HEK293 (cell line): Measurements from ENCODE around the gene ATP5F1D.

ENCODE experiments used
- KLF1 ChIP-seq: fragments of 450-650 bp; formaldehyde crosslinking; IDR thresholded peaks from 2 replicates; pipeline ENCODE4 v1.5.1; 2016; ENCODE audit warnings: missing biosample characterization, missing genetic modification characterization
- KLF10 ChIP-seq: fragments of 450-650 bp; IDR thresholded peaks from 2 replicates; pipeline ENCODE4 v1.5.1; 2018; ENCODE audit warnings: missing biosample characterization, mild to moderate bottlenecking, missing genetic modification characterization
- KLF16 ChIP-seq: fragments of 450-650 bp; formaldehyde crosslinking; IDR thresholded peaks from 2 replicates; pipeline ENCODE4 v1.5.1; 2017; ENCODE audit warnings: missing biosample characterization, missing genetic modification characterization
- KLF7 ChIP-seq: fragments of 450-650 bp; formaldehyde crosslinking; IDR thresholded peaks from 2 replicates; pipeline ENCODE4 v1.5.1; 2016; ENCODE audit warnings: missing biosample characterization, missing genetic modification characterization, borderline replicate concordance
- KLF9 ChIP-seq: fragments of 450-650 bp; formaldehyde crosslinking; IDR thresholded peaks from 2 replicates; pipeline ENCODE4 v1.5.1; 2016; ENCODE audit warnings: missing biosample characterization, missing genetic modification characterization, low read depth
- PRDM1 ChIP-seq: fragments of 450-650 bp; formaldehyde crosslinking; IDR thresholded peaks from 2 replicates; pipeline ENCODE4; 2016; ENCODE audit warnings: missing biosample characterization, missing genetic modification characterization
- SCRT2 ChIP-seq: fragments of 450-650 bp; formaldehyde crosslinking; IDR thresholded peaks from 2 replicates; pipeline ENCODE4 v1.5.1; 2016; ENCODE audit warnings: missing biosample characterization, missing genetic modification characterization
- SP2 ChIP-seq: fragments of 450-650 bp; formaldehyde crosslinking; IDR thresholded peaks from 2 replicates; pipeline ENCODE4 v1.5.1; 2016; ENCODE audit warnings: missing biosample characterization, missing genetic modification characterization
- TRIM28 ChIP-seq: IDR thresholded peaks from 2 replicates; pipeline ENCODE4 v1.6.1; 2011; ENCODE audit warnings: low read length, control low read depth, borderline replicate concordance
- ZBTB21 ChIP-seq: fragments of 450-650 bp; formaldehyde crosslinking; IDR thresholded peaks from 2 replicates; pipeline ENCODE4 v1.5.1; 2017; ENCODE audit warnings: missing biosample characterization, missing genetic modification characterization
- ZFHX2 ChIP-seq: fragments of 450-650 bp; formaldehyde crosslinking; conservative IDR thresholded peaks from 2 replicates; pipeline ENCODE4 v1.5.1; 2016; ENCODE audit warnings: missing biosample characterization, missing genetic modification characterization
- ZNF184 ChIP-seq: fragments of 450-650 bp; IDR thresholded peaks from 2 replicates; pipeline ENCODE4 v1.5.1; 2018; ENCODE audit warnings: missing biosample characterization, mild to moderate bottlenecking, missing genetic modification characterization
- ZNF202 ChIP-seq: fragments of 450-650 bp; formaldehyde crosslinking; IDR thresholded peaks from 2 replicates; pipeline ENCODE4 v1.5.1; 2016; ENCODE audit warnings: missing biosample characterization, missing genetic modification characterization, borderline replicate concordance
- ZNF24 ChIP-seq: fragments of 450-650 bp; formaldehyde crosslinking; IDR thresholded peaks from 2 replicates; pipeline ENCODE4 v1.5.1; 2016; ENCODE audit warnings: missing biosample characterization, missing genetic modification characterization
- ZNF335 ChIP-seq: fragments of 450-650 bp; formaldehyde crosslinking; conservative IDR thresholded peaks from 2 replicates; pipeline ENCODE4 v1.5.1; 2016; ENCODE audit warnings: missing biosample characterization, missing genetic modification characterization
- ZNF341 ChIP-seq: fragments of 450-650 bp; formaldehyde crosslinking; IDR thresholded peaks from 2 replicates; pipeline ENCODE4; 2016; ENCODE audit warnings: low read depth, missing biosample characterization, missing genetic modification characterization
- ZNF423 ChIP-seq: fragments of 450-650 bp; formaldehyde crosslinking; IDR thresholded peaks from 2 replicates; pipeline ENCODE4 v1.5.1; 2016; ENCODE audit warnings: missing biosample characterization, missing genetic modification characterization
- ZNF501 ChIP-seq: fragments of 450-650 bp; formaldehyde crosslinking; IDR thresholded peaks from 2 replicates; pipeline ENCODE4 v1.5.1; 2016; ENCODE audit warnings: missing biosample characterization, missing genetic modification characterization
- ZNF624 ChIP-seq: fragments of 450-650 bp; formaldehyde crosslinking; IDR thresholded peaks from 2 replicates; pipeline ENCODE4 v1.5.1; 2017; ENCODE audit warnings: missing biosample characterization, missing genetic modification characterization
- ZNF768 ChIP-seq: fragments of 450-650 bp; formaldehyde crosslinking; IDR thresholded peaks from 2 replicates; pipeline ENCODE4 v1.5.1; 2018; ENCODE audit warnings: missing biosample characterization, mild to moderate bottlenecking, missing genetic modification characterization
- ZNF785 ChIP-seq: fragments of 450-650 bp; formaldehyde crosslinking; IDR thresholded peaks from 2 replicates; pipeline ENCODE4 v1.5.1; 2016; ENCODE audit warnings: missing biosample characterization, missing genetic modification characterization
- ZSCAN16 ChIP-seq: fragments of 450-650 bp; formaldehyde crosslinking; IDR thresholded peaks from 2 replicates; pipeline ENCODE4 v1.5.1; 2016; ENCODE audit warnings: missing biosample characterization, missing genetic modification characterization
- TF ChIP-seq, protein P1 (sequence below): fragments of 450-650 bp; formaldehyde crosslinking; IDR thresholded peaks from 2 replicates; pipeline ENCODE4 v1.5.1; 2017; ENCODE audit warnings: missing biosample characterization, missing genetic modification characterization
- TF ChIP-seq, protein P2 (sequence below): fragments of 450-650 bp; formaldehyde crosslinking; IDR thresholded peaks from 2 replicates; pipeline ENCODE4 v1.5.1; 2016; ENCODE audit warnings: missing biosample characterization, missing genetic modification characterization, low read depth
- TF ChIP-seq, protein P3 (sequence below): fragments of 450-650 bp; formaldehyde crosslinking; IDR thresholded peaks from 2 replicates; pipeline ENCODE4 v1.5.1; 2016; ENCODE audit warnings: missing biosample characterization, missing genetic modification characterization
- TF ChIP-seq, protein P4 (sequence below): fragments of 450-650 bp; formaldehyde crosslinking; IDR thresholded peaks from 2 replicates; pipeline ENCODE4 v1.5.1; 2016; ENCODE audit warnings: missing biosample characterization, missing genetic modification characterization
- TF ChIP-seq, protein P5 (sequence below): fragments of 450-650 bp; formaldehyde crosslinking; IDR thresholded peaks from 2 replicates; pipeline ENCODE4 v1.5.1; 2016; ENCODE audit warnings: missing biosample characterization, missing genetic modification characterization
- TF ChIP-seq, protein P6 (sequence below): fragments of 450-650 bp; IDR thresholded peaks from 2 replicates; pipeline ENCODE4 v1.5.1; 2018; ENCODE audit warnings: missing biosample characterization, missing genetic modification characterization

The ATP5F1D gene

DNA sequence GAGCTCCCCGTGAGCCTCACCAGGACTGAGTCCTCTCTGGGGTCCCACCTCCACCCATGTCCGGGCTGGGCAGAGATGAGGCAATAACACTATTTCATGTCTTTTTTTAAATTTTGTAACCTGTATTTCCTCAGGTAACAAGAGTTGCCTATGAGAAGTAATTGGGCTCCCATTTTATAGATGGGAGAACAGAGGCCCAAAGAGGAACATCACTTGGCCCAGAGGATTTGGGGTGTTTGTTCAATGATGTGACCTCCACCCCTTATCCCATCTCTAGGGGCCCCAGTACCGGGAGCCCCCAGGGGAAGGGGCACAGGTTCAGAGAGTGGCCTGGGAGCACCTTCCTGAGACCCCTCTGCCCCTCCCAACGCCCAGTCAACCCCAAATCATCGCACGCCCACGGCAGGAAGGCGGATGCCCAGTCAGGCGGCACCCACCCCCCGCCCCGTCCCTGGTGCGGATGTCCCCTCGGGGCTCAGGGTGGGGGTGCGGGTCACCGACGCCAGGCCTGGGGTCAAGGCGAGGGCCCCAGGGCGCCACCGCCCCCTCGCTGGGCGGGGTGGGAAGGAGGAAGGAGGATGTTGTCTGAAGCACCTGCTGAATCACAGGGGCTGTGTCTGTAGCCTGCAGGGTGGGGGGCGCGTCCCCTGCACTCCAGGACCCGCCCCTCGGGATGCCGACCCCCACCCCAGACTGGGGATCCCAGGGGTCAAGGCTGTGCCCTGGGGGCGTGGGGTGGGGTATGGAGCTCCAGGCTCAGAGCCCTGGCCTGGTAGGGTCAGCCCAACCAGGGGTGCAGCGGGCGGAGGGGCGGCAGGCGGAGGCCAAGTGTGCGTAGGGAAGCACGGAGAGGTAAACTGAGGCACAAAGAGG is 18.6 kb downstream of the ATP5F1D start (continued):
- TF ChIP-seq ZNF341 (tag by site-specific recombination) (no peak), ZNF768 (tag by site-specific recombination) (no peak), PRDM1 (tag by site-specific recombination) (no peak), SCRT2 (tag by site-specific recombination) (no peak; the same call in 1 of the 2 replicates), ZNF501 (tag by site-specific recombination) (no peak), KLF10 (tag by site-specific recombination) (no peak), ZNF335 (tag by site-specific recombination) (no peak), KLF9 (tag by site-specific recombination) (no peak), TRIM28 (no peak), ZBTB21 (tag by site-specific recombination) (no peak), ZNF785 (tag by site-specific recombination) (no peak), ZNF184 (no peak), SP2 (tag by site-specific recombination) (peak; percentile 29), KLF16 (tag by site-specific recombination) (no peak), ZNF24 (peak; percentile 83), KLF1 (tag by site-specific recombination) (peak; percentile 99), ZSCAN16 (no peak), KLF7 (tag by site-specific recombination) (peak; percentile 55; the same call in 1 of the 2 replicates), ZFHX2 (tag by site-specific recombination) (peak; percentile 93), ZNF202 (tag by site-specific recombination) (no peak), ZNF624 (tag by site-specific recombination) (no peak), ZNF423 (peak; percentile 59)
- TF ChIP-seq, protein P1, sequence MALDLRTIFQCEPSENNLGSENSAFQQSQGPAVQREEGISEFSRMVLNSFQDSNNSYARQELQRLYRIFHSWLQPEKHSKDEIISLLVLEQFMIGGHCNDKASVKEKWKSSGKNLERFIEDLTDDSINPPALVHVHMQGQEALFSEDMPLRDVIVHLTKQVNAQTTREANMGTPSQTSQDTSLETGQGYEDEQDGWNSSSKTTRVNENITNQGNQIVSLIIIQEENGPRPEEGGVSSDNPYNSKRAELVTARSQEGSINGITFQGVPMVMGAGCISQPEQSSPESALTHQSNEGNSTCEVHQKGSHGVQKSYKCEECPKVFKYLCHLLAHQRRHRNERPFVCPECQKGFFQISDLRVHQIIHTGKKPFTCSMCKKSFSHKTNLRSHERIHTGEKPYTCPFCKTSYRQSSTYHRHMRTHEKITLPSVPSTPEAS (tag by site-specific recombination) = no peak
- TF ChIP-seq, protein P2, sequence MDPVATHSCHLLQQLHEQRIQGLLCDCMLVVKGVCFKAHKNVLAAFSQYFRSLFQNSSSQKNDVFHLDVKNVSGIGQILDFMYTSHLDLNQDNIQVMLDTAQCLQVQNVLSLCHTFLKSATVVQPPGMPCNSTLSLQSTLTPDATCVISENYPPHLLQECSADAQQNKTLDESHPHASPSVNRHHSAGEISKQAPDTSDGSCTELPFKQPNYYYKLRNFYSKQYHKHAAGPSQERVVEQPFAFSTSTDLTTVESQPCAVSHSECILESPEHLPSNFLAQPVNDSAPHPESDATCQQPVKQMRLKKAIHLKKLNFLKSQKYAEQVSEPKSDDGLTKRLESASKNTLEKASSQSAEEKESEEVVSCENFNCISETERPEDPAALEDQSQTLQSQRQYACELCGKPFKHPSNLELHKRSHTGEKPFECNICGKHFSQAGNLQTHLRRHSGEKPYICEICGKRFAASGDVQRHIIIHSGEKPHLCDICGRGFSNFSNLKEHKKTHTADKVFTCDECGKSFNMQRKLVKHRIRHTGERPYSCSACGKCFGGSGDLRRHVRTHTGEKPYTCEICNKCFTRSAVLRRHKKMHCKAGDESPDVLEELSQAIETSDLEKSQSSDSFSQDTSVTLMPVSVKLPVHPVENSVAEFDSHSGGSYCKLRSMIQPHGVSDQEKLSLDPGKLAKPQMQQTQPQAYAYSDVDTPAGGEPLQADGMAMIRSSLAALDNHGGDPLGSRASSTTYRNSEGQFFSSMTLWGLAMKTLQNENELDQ (tag by site-specific recombination) = no peak
- TF ChIP-seq, protein P3, sequence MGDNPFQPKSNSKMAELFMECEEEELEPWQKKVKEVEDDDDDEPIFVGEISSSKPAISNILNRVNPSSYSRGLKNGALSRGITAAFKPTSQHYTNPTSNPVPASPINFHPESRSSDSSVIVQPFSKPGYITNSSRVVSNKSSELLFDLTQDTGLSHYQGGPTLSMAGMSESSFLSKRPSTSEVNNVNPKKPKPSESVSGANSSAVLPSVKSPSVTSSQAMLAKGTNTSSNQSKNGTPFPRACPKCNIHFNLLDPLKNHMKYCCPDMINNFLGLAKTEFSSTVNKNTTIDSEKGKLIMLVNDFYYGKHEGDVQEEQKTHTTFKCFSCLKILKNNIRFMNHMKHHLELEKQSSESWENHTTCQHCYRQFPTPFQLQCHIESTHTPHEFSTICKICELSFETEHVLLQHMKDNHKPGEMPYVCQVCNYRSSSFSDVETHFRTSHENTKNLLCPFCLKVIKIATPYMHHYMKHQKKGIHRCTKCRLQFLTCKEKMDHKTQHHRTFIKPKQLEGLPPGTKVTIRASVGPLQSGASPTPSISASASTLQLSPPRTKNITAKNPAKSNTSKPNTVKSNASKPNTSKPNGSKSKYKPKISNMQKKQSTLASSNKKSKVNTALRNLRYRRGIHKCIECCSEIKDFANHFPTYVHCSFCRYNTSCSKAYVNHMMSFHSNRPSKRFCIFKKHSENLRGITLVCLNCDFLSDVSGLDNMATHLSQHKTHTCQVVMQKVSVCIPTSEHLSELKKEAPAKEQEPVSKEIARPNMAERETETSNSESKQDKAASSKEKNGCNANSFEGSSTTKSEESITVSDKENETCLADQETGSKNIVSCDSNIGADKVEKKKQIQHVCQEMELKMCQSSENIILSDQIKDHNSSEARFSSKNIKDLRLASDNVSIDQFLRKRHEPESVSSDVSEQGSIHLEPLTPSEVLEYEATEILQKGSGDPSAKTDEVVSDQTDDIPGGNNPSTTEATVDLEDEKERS (tag by site-specific recombination) = no peak
- TF ChIP-seq, protein P4, sequence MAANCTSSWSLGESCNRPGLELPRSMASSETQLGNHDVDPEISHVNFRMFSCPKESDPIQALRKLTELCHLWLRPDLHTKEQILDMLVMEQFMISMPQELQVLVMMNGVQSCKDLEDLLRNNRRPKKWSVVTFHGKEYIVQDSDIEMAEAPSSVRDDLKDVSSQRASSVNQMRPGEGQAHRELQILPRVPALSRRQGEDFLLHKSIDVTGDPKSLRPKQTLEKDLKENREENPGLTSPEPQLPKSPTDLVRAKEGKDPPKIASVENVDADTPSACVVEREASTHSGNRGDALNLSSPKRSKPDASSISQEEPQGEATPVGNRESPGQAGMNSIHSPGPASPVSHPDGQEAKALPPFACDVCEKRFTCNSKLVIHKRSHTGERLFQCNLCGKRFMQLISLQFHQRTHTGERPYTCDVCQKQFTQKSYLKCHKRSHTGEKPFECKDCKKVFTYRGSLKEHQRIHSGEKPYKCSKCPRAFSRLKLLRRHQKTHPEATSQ = no peak
- TF ChIP-seq, protein P5, sequence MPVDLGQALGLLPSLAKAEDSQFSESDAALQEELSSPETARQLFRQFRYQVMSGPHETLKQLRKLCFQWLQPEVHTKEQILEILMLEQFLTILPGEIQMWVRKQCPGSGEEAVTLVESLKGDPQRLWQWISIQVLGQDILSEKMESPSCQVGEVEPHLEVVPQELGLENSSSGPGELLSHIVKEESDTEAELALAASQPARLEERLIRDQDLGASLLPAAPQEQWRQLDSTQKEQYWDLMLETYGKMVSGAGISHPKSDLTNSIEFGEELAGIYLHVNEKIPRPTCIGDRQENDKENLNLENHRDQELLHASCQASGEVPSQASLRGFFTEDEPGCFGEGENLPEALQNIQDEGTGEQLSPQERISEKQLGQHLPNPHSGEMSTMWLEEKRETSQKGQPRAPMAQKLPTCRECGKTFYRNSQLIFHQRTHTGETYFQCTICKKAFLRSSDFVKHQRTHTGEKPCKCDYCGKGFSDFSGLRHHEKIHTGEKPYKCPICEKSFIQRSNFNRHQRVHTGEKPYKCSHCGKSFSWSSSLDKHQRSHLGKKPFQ = no peak
- TF ChIP-seq, protein P6, sequence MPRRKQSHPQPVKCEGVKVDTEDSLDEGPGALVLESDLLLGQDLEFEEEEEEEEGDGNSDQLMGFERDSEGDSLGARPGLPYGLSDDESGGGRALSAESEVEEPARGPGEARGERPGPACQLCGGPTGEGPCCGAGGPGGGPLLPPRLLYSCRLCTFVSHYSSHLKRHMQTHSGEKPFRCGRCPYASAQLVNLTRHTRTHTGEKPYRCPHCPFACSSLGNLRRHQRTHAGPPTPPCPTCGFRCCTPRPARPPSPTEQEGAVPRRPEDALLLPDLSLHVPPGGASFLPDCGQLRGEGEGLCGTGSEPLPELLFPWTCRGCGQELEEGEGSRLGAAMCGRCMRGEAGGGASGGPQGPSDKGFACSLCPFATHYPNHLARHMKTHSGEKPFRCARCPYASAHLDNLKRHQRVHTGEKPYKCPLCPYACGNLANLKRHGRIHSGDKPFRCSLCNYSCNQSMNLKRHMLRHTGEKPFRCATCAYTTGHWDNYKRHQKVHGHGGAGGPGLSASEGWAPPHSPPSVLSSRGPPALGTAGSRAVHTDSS (tag by site-specific recombination) = no peak
